ENCODE measurements around the gene GEMIN2. TPM values are rescaled to one million over a fixed set of nuclear protein-coding genes. Genes with fewer than 3 reads are reported as not detected.

GEMIN2 gene
- total and polyA plus RNA-seq, 2 donors (not counting 1 experiment from before 2014, with no cell fraction given): 16.5 to 17.3 TPM

- H3K27ac ChIP-seq (ENCODE audit: insufficient read depth, low read length): no peak overlapping the region
- no peaks in the 10 kb centered on the region for H3K79me2 ChIP-seq (ENCODE audit: control insufficient read depth, insufficient read depth, low read length)
- H3K4me3 ChIP-seq (replicated peaks in 1 of 4; ENCODE audit: control extremely low read depth in 1 of 4, insufficient read depth in 1 of 4, low read depth in 3 of 4, low read length in 4 of 4): no peak overlapping the region
- H3K4me1 ChIP-seq (ENCODE audit: control insufficient read depth, extremely low read depth, insufficient read depth, low read length): no peaks in the 10 kb centered on the region
- no peaks in the 10 kb centered on the region for H3K9me3 ChIP-seq (ENCODE audit: control insufficient read depth, insufficient read depth, low read depth, low read length)
- no peak for TF ChIP-seq EZH2 (IDR thresholded peaks at IDR 0.05; ENCODE audit: low read length, missing control alignments)
- TF ChIP-seq, protein P1, sequence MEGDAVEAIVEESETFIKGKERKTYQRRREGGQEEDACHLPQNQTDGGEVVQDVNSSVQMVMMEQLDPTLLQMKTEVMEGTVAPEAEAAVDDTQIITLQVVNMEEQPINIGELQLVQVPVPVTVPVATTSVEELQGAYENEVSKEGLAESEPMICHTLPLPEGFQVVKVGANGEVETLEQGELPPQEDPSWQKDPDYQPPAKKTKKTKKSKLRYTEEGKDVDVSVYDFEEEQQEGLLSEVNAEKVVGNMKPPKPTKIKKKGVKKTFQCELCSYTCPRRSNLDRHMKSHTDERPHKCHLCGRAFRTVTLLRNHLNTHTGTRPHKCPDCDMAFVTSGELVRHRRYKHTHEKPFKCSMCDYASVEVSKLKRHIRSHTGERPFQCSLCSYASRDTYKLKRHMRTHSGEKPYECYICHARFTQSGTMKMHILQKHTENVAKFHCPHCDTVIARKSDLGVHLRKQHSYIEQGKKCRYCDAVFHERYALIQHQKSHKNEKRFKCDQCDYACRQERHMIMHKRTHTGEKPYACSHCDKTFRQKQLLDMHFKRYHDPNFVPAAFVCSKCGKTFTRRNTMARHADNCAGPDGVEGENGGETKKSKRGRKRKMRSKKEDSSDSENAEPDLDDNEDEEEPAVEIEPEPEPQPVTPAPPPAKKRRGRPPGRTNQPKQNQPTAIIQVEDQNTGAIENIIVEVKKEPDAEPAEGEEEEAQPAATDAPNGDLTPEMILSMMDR (conservative IDR thresholded peaks at IDR 0.05 in 1 of 2, IDR thresholded peaks at IDR 0.05 in 1 of 2; ENCODE audit: low read depth in 1 of 2, low read length in 2 of 2): no peak
- no peak overlapping the region for H2AFZ ChIP-seq (ENCODE audit: low read length)
- peaks cover 2% of the 10 kb centered on the region for H3K36me3 ChIP-seq (ENCODE audit: control insufficient read depth, insufficient read depth, low read length)
- DNase-seq (ENCODE audit: low read depth in 2 of 2): no peak
- no peaks in the 10 kb centered on the region for H3K27me3 ChIP-seq (ENCODE audit: control insufficient read depth, insufficient read depth, low read length)
- no peak overlapping the region for H3K4me2 ChIP-seq (ENCODE audit: extremely low read depth, insufficient read depth, low read length)
- H3K9ac ChIP-seq (ENCODE audit: insufficient read depth, low read length): no peak overlapping the region
- H4K20me1 ChIP-seq (ENCODE audit: control insufficient read depth, extremely low read depth, insufficient read depth, low read length): no peaks in the 10 kb centered on the region
Observed at GRCh38 chr14:39154594-39155189, 40.6 kb downstream of the GEMIN2 start.

GRCh38 chr14:39157491-39157890, 43.4 kb downstream of the GEMIN2 start:
- H3K27ac ChIP-seq (ENCODE audit: insufficient read depth, low read length): no peak overlapping the region
- H2AFZ ChIP-seq (ENCODE audit: low read length): no peak overlapping the region
- peaks cover 4% of the 10 kb centered on the region for H3K79me2 ChIP-seq (ENCODE audit: control insufficient read depth, insufficient read depth, low read length)
- no peak overlapping the region for H3K4me2 ChIP-seq (ENCODE audit: extremely low read depth, insufficient read depth, low read length)
- no peak overlapping the region for H3K9ac ChIP-seq (ENCODE audit: insufficient read depth, low read length)
- no peaks in the 10 kb centered on the region for H3K4me1 ChIP-seq (ENCODE audit: control insufficient read depth, extremely low read depth, insufficient read depth, low read length)
- DNase-seq (ENCODE audit: low read depth in 2 of 2): no peak
- no peak overlapping the region for H3K4me3 ChIP-seq (replicated peaks in 1 of 4; ENCODE audit: control extremely low read depth in 1 of 4, insufficient read depth in 1 of 4, low read depth in 3 of 4, low read length in 4 of 4)
- no peaks in the 10 kb centered on the region for H3K27me3 ChIP-seq (ENCODE audit: control insufficient read depth, insufficient read depth, low read length)
- peaks cover 4% of the 10 kb centered on the region for H3K36me3 ChIP-seq (ENCODE audit: control insufficient read depth, insufficient read depth, low read length)
- H3K9me3 ChIP-seq (ENCODE audit: control insufficient read depth, insufficient read depth, low read depth, low read length): no peaks in the 10 kb centered on the region
- H4K20me1 ChIP-seq (ENCODE audit: control insufficient read depth, extremely low read depth, insufficient read depth, low read length): no peaks in the 10 kb centered on the region
- TF ChIP-seq, protein P1 (conservative IDR thresholded peaks at IDR 0.05 in 1 of 2, IDR thresholded peaks at IDR 0.05 in 1 of 2; ENCODE audit: low read depth in 1 of 2, low read length in 2 of 2): no peak
- TF ChIP-seq EZH2 (IDR thresholded peaks at IDR 0.05; ENCODE audit: low read length, missing control alignments): no peak

GRCh38 chr14:39158222-39158858, 44.2 kb downstream of the GEMIN2 start:
- H3K9me3 ChIP-seq (ENCODE audit: control insufficient read depth, insufficient read depth, low read depth, low read length): no peaks in the 10 kb centered on the region

More at GRCh38 chr14:39158222-39158858, 44.2 kb downstream of the GEMIN2 start:
- Histone ChIP-seq H2AFZ (ENCODE audit: low read length) (no peak overlapping the region), H3K79me2 (ENCODE audit: control insufficient read depth, insufficient read depth, low read length) (peaks cover 4% of the 10 kb centered on the region), H3K27me3 (ENCODE audit: control insufficient read depth, insufficient read depth, low read length) (no peaks in the 10 kb centered on the region), H3K36me3 (ENCODE audit: control insufficient read depth, insufficient read depth, low read length) (peaks cover 4% of the 10 kb centered on the region), H3K4me1 (ENCODE audit: control insufficient read depth, extremely low read depth, insufficient read depth, low read length) (no peaks in the 10 kb centered on the region), H3K4me2 (ENCODE audit: extremely low read depth, insufficient read depth, low read length) (no peak overlapping the region), H3K27ac (ENCODE audit: insufficient read depth, low read length) (no peak overlapping the region), H3K9ac (ENCODE audit: insufficient read depth, low read length) (no peak overlapping the region), H3K4me3 (replicated peaks in 1 of 4; ENCODE audit: control extremely low read depth in 1 of 4, insufficient read depth in 1 of 4, low read depth in 3 of 4, low read length in 4 of 4) (no peak overlapping the region), H4K20me1 (ENCODE audit: control insufficient read depth, extremely low read depth, insufficient read depth, low read length) (no peaks in the 10 kb centered on the region)
- TF ChIP-seq, protein P1 (conservative IDR thresholded peaks at IDR 0.05 in 1 of 2, IDR thresholded peaks at IDR 0.05 in 1 of 2; ENCODE audit: low read depth in 1 of 2, low read length in 2 of 2): no peak
- TF ChIP-seq EZH2 (IDR thresholded peaks at IDR 0.05; ENCODE audit: low read length, missing control alignments): no peak
- no peak for DNase-seq (ENCODE audit: low read depth in 2 of 2)
